IPS DF 6.9 (cell line): Measurements from ENCODE around the gene CARD19.

Experiments used
- DNase-seq: peaks from one replicate; pipeline ENCODE4 v3.0.0-alpha.2; 2013; ENCODE audit warnings: low read depth, low spot score
- H3K27ac ChIP-seq: one replicate; pipeline ENCODE4 v1.5.1; 2013; ENCODE audit warnings: low read length, control low read depth
- H3K27me3 ChIP-seq: 2 replicates; pipeline ENCODE4 v1.6.1; 2013; ENCODE audit warnings: mild to moderate bottlenecking, low read length; ENCODE audit not compliant: control insufficient read depth, insufficient read depth
- H3K36me3 ChIP-seq: 2 replicates; pipeline ENCODE4 v1.6.1; 2013; ENCODE audit warnings: low read length; ENCODE audit not compliant: control insufficient read depth, insufficient read depth
- H3K4me1 ChIP-seq: 2 replicates; pipeline ENCODE4 v1.6.1; 2013; ENCODE audit warnings: low read length; ENCODE audit not compliant: control insufficient read depth, insufficient read depth
- H3K4me3 ChIP-seq: 2 replicates; pipeline ENCODE4 v1.5.1; 2013; ENCODE audit warnings: mild to moderate bottlenecking, low read length
- H3K9me3 ChIP-seq: 2 replicates; pipeline ENCODE4 v1.6.1; 2013; ENCODE audit warnings: low read length, inconsistent platforms; ENCODE audit not compliant: control insufficient read depth, insufficient read depth
- WGBS: extraction: QIAGEN DNeasy Blood & Tissue Kit; methylation state at CpG from one replicate; pipeline ENCODE4 v1.1.7; 2013; ENCODE audit warnings: mixed read lengths, missing lambda C conversion rate; ENCODE audit not compliant: insufficient read length, insufficient coverage; 5-methylcytosine and 5-hydroxymethylcytosine counted together

CARD19 gene

GRCh38 chr9:93096131-93096802, at the start of gene CARD19:
Gene CARD19, plus strand, starts transcription at chr9:93096217. Its CDS starts 129 bp downstream, at chr9:93096346.
- Histone ChIP-seq H3K27me3 (no peaks in the 10 kb centered on the region), H3K9me3 (no peaks in the 10 kb centered on the region), H3K4me3 (peak within 1 kb of the TSS; percentile 90), H3K4me1 (no peaks in the 10 kb centered on the region; the same call in 1 of the 2 replicates), H3K36me3 (no peaks in the 10 kb centered on the region; the same call in 1 of the 2 replicates), H3K27ac (no peak within 1 kb of the TSS)
- WGBS, result no CpG with 5 or more reads among the region's 65 CpGs
- no peak for DNase-seq

- DNase-seq, result no peak
- Histone ChIP-seq H3K27ac (no peak overlapping the region), H3K4me3 (no peak overlapping the region), H3K9me3 (no peaks in the 10 kb centered on the region), H3K4me1 (peaks cover 5% of the 10 kb centered on the region; the same call in 1 of the 2 replicates), H3K27me3 (no peaks in the 10 kb centered on the region; the same call in 1 of the 2 replicates), H3K36me3 (no peaks in the 10 kb centered on the region)
- no CpG with 5 or more reads among the region's 8 CpGs for WGBS
Measured at GRCh38 chr9:93048566-93049448, 47.2 kb upstream of the CARD19 start.

GRCh38 chr9:93049491-93049890, 46.5 kb upstream of the CARD19 start:
- no peaks in the 10 kb centered on the region; the same call in 1 of the 2 replicates for H3K27me3 ChIP-seq
- no peak overlapping the region for H3K4me3 ChIP-seq
- no peaks in the 10 kb centered on the region for H3K36me3 ChIP-seq
- peaks cover 5% of the 10 kb centered on the region; the same call in 1 of the 2 replicates for H3K4me1 ChIP-seq
- no peak overlapping the region for H3K27ac ChIP-seq
- WGBS, result no CpG with 5 or more reads among the region's 4 CpGs
- no peak for DNase-seq
- H3K9me3 ChIP-seq, result no peaks in the 10 kb centered on the region

- H3K27me3 ChIP-seq, result no peaks in the 10 kb centered on the region; the same call in 1 of the 2 replicates
- no CpG with 5 or more reads among the region's 4 CpGs for WGBS
- no peak for DNase-seq
- H3K9me3 ChIP-seq, result no peaks in the 10 kb centered on the region
- no peak overlapping the region for H3K4me3 ChIP-seq
- no peak overlapping the region for H3K27ac ChIP-seq
- peaks cover 5% of the 10 kb centered on the region for H3K4me1 ChIP-seq
- no peaks in the 10 kb centered on the region for H3K36me3 ChIP-seq
Measured at GRCh38 chr9:93050231-93050630, 45.8 kb upstream of the CARD19 start.

GRCh38 chr9:93051680-93052089, 44.3 kb upstream of the CARD19 start:
- no CpG with 5 or more reads among the region's 6 CpGs for WGBS
- peaks cover 5% of the 10 kb centered on the region for H3K4me1 ChIP-seq
- H3K27ac ChIP-seq, result no peak overlapping the region
- no peak for DNase-seq
- no peaks in the 10 kb centered on the region for H3K9me3 ChIP-seq
- no peak overlapping the region for H3K4me3 ChIP-seq
- H3K36me3 ChIP-seq, result no peaks in the 10 kb centered on the region
- H3K27me3 ChIP-seq, result no peaks in the 10 kb centered on the region; the same call in 1 of the 2 replicates

- Histone ChIP-seq H3K27me3 (no peaks in the 10 kb centered on the region), H3K9me3 (no peaks in the 10 kb centered on the region), H3K36me3 (no peaks in the 10 kb centered on the region), H3K4me1 (peaks cover 10% of the 10 kb centered on the region), H3K27ac (no peak overlapping the region), H3K4me3 (no peak overlapping the region)
- WGBS, result no CpG with 5 or more reads among the region's 15 CpGs
- no peak for DNase-seq
Measured at GRCh38 chr9:93052791-93053540, 43.1 kb upstream of the CARD19 start.

GRCh38 chr9:93053781-93054331, 42.2 kb upstream of the CARD19 start:
- no CpG with 5 or more reads among the region's 5 CpGs for WGBS
- no peaks in the 10 kb centered on the region for H3K27me3 ChIP-seq
- no peaks in the 10 kb centered on the region for H3K36me3 ChIP-seq
- no peaks in the 10 kb centered on the region for H3K9me3 ChIP-seq
- H3K4me3 ChIP-seq, result no peak overlapping the region
- no peak for DNase-seq
- H3K4me1 ChIP-seq, result peaks cover 12% of the 10 kb centered on the region
- no peak overlapping the region for H3K27ac ChIP-seq

- H3K27ac ChIP-seq, result no peak overlapping the region
- no peak overlapping the region for H3K4me3 ChIP-seq
- no peaks in the 10 kb centered on the region for H3K9me3 ChIP-seq
- H3K4me1 ChIP-seq, result peaks cover 13% of the 10 kb centered on the region
- no CpG with 5 or more reads among the region's 11 CpGs for WGBS
- no peaks in the 10 kb centered on the region for H3K36me3 ChIP-seq
- no peak for DNase-seq
- H3K27me3 ChIP-seq, result no peaks in the 10 kb centered on the region
Measured at GRCh38 chr9:93054758-93055704, 41.0 kb upstream of the CARD19 start.

GRCh38 chr9:93057042-93057702, 38.8 kb upstream of the CARD19 start:
- Histone ChIP-seq H3K36me3 (no peaks in the 10 kb centered on the region), H3K4me3 (no peak overlapping the region), H3K27me3 (no peaks in the 10 kb centered on the region), H3K27ac (no peak overlapping the region), H3K4me1 (peaks cover 14% of the 10 kb centered on the region), H3K9me3 (no peaks in the 10 kb centered on the region)
- no peak for DNase-seq
- no CpG with 5 or more reads among the region's 8 CpGs for WGBS
